ENCODE data around the gene NUDCD3.

- TF ChIP-seq ZNF274 (IDR thresholded peaks at IDR 0.05; ENCODE audit: low read depth, low read length) = no peak
- no peak for TF ChIP-seq POLR2A (IDR thresholded peaks at IDR 0.05; ENCODE audit: borderline replicate concordance, extremely low read depth, insufficient read depth, insufficient read length)
- TF ChIP-seq CTCF (IDR thresholded peaks at IDR 0.05 in 2 of 3, conservative IDR thresholded peaks at IDR 0.05 in 1 of 3; ENCODE audit: borderline replicate concordance in 1 of 3, insufficient read depth in 1 of 3, low read depth in 2 of 3, low read length in 2 of 3) = no peak
- no peak for TF ChIP-seq SP1 (IDR thresholded peaks at IDR 0.05; ENCODE audit: low read depth)
- no peak for TF ChIP-seq REST (IDR thresholded peaks at IDR 0.05; ENCODE audit: low read depth)
- no peak for TF ChIP-seq MAX (IDR thresholded peaks at IDR 0.05)
- no peak for TF ChIP-seq ATF3 (IDR thresholded peaks at IDR 0.05)
- no peak for TF ChIP-seq CBX3 (IDR thresholded peaks at IDR 0.05; ENCODE audit: low read depth)
Observed at GRCh38 chr7:44394636-44395035, 95.8 kb downstream of the NUDCD3 start.
